NCI-H1930 (cell line): ENCODE results near the gene ST7.

ENCODE experiments used
- DNase-seq, 2 experiments: peaks; one replicate each; lab custom pipeline; 2025; lab: John Stamatoyannopoulos, UW

The ST7 gene

GRCh38 chr7:117273814-117274225, 320.5 kb downstream of the ST7 start:
- DNase-seq, result no peak

GRCh38 chr7:117274951-117275350, 321.6 kb downstream of the ST7 start:
- no peak for DNase-seq

- DNase-seq, result no peak
Observed at GRCh38 chr7:117277576-117277975, 324.3 kb downstream of the ST7 start.

GRCh38 chr7:117278040-117278439, 324.7 kb downstream of the ST7 start:
- DNase-seq, result no peak

GRCh38 chr7:117279203-117279602, 325.9 kb downstream of the ST7 start:
- no peak for DNase-seq
